BLaER1 (cell line): ENCODE data around the gene CYP2R1.
A peak's percentile ranks its signal among the peaks of the same experiment; 100 is the strongest.

Experiments used
- H3K27ac ChIP-seq: shearing (Covaris generic); formaldehyde crosslinking; 2 replicates; pipeline ENCODE4 v1.8.1; 2022
- H3K27me3 ChIP-seq: shearing (Covaris generic); formaldehyde crosslinking; 2 replicates; pipeline ENCODE4 v1.8.1; 2022
- H3K36me3 ChIP-seq: shearing (Covaris generic); formaldehyde crosslinking; 2 replicates; pipeline ENCODE4 v1.8.1; 2022
- H3K4me1 ChIP-seq: shearing (Covaris generic); formaldehyde crosslinking; 2 replicates; pipeline ENCODE4 v1.8.1; 2022
- H3K4me2 ChIP-seq: shearing (Covaris generic); formaldehyde crosslinking; 2 replicates; pipeline ENCODE4 v1.8.1; 2022
- H3K4me3 ChIP-seq: shearing (Covaris generic); formaldehyde crosslinking; 2 replicates; pipeline ENCODE4 v1.8.1; 2022
- H3K9ac ChIP-seq: shearing (Covaris generic); formaldehyde crosslinking; 2 replicates; pipeline ENCODE4 v1.8.1; 2022
- H3K9me3 ChIP-seq: shearing (Covaris generic); formaldehyde crosslinking; 2 replicates; pipeline ENCODE4 v1.8.1; 2022
- H4K20me1 ChIP-seq: shearing (Covaris generic); formaldehyde crosslinking; 2 replicates; pipeline ENCODE4 v1.8.1; 2022
- Cebpa-rat ChIP-seq: shearing (Covaris generic); IDR thresholded peaks from 2 replicates; pipeline ENCODE4 v1.8.1; 2022

Gene CYP2R1

DNA sequence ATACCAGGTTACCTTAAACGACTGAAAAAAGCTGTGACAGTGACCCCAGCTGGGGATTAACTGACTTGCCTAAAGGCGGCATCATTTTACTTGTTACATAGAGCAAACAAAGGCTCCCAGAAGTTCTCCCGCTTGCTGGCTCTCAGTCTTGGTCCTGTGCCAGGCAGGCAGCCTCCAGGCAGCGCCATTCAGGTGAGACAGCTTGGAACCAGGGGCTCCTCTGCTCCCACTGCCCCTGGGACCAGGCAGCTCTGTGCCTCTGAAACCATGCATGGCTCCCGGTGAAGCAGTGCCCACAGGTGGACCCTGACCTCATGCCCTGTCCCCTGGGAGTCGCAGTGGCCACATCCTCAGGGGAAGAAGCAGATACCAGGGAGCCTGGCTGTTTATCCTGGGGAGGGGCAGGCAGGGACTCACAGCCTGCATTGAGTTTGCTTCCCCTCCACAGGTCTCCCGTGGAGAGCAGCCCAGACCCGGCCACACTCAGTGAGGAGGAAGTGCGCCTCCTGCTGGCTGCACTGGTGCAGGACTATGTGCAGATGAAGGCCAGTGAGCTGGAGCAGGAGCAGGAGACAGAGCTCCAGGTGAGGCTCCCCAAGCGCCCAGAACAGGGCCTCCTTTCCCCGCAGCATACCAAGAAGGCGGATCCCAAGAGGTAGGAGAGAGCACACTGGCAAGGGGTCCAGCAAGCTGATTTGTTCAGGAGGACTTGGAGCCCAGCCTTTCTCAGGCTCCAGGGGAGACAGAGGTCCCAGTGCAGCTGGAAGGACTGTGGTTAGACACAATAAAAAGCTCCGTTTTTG lies 15.6 kb upstream of the CYP2R1 start:
- TF ChIP-seq Cebpa-rat = no peak
- peaks cover 46% of the 10 kb centered on the region for H3K4me1 ChIP-seq
- no peaks in the 10 kb centered on the region for H3K36me3 ChIP-seq
- no peak overlapping the region for H3K9ac ChIP-seq
- no peak overlapping the region for H3K27ac ChIP-seq
- H3K27me3 ChIP-seq = no peaks in the 10 kb centered on the region
- H4K20me1 ChIP-seq = 0 out of 2 replicates have a peak, but pooled peaks cover 5% of the 10 kb centered on the region
- H3K9me3 ChIP-seq = no peaks in the 10 kb centered on the region
- H3K4me3 ChIP-seq = no peak overlapping the region
- peak overlapping the region; percentile 98 for H3K4me2 ChIP-seq

DNA sequence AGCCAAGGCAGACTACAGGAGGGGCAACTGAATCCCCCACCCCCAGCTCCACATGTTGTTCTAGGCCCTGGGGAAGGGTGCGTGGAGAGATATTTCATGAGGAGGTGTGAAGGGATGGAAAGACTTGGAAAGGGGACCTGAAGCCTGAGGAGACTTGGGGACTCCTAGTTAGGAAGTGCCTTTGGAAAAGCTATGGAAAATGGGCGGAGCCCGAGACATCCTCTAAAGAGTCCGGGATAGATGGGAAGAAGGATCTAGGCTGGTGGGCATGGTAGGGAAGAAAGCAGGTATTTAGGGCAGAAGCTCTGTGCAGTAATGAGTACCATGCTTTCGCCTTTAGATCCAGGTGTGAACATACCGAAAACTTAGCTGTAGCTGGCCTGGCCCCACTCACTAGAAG lies 15.0 kb upstream of the CYP2R1 start:
- H3K9ac ChIP-seq = no peak overlapping the region
- H3K27me3 ChIP-seq = no peaks in the 10 kb centered on the region
- H3K4me2 ChIP-seq = peak overlapping the region; percentile 98
- no peaks in the 10 kb centered on the region for H3K9me3 ChIP-seq
- no peaks in the 10 kb centered on the region for H3K36me3 ChIP-seq
- peaks cover 46% of the 10 kb centered on the region for H3K4me1 ChIP-seq
- 0 out of 2 replicates have a peak, but pooled peaks cover 5% of the 10 kb centered on the region for H4K20me1 ChIP-seq
- no peak overlapping the region for H3K27ac ChIP-seq
- no peak for TF ChIP-seq Cebpa-rat
- no peak overlapping the region for H3K4me3 ChIP-seq

DNA sequence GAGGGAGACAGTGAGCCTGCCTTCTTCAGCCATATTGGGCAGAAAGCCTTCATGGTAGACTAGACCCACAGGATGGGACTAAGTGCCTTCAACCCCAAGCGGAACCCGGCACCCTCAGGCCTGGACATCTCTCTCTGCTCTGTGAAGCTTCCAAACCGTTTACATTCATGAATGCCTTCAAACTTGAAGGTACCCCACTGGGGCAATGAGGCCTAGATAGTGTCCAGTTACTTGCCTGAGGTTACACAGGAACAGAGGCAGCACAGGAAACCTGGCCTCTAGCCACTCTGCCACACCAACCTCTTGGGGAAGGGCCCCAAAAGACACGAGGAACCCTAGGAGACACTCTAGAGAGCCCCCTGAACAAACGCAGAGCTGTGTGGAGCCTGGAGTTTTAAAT lies 14.5 kb upstream of the CYP2R1 start:
- H3K4me1 ChIP-seq = peaks cover 46% of the 10 kb centered on the region
- no peaks in the 10 kb centered on the region for H3K36me3 ChIP-seq
- H3K4me2 ChIP-seq = peak overlapping the region; percentile 98; the same call in 1 of the 2 replicates
- H3K9me3 ChIP-seq = no peaks in the 10 kb centered on the region
- H3K9ac ChIP-seq = no peak overlapping the region
- TF ChIP-seq Cebpa-rat = no peak
- no peaks in the 10 kb centered on the region for H3K27me3 ChIP-seq
- 0 out of 2 replicates have a peak, but pooled peaks cover 5% of the 10 kb centered on the region for H4K20me1 ChIP-seq
- H3K27ac ChIP-seq = no peak overlapping the region
- H3K4me3 ChIP-seq = no peak overlapping the region

DNA sequence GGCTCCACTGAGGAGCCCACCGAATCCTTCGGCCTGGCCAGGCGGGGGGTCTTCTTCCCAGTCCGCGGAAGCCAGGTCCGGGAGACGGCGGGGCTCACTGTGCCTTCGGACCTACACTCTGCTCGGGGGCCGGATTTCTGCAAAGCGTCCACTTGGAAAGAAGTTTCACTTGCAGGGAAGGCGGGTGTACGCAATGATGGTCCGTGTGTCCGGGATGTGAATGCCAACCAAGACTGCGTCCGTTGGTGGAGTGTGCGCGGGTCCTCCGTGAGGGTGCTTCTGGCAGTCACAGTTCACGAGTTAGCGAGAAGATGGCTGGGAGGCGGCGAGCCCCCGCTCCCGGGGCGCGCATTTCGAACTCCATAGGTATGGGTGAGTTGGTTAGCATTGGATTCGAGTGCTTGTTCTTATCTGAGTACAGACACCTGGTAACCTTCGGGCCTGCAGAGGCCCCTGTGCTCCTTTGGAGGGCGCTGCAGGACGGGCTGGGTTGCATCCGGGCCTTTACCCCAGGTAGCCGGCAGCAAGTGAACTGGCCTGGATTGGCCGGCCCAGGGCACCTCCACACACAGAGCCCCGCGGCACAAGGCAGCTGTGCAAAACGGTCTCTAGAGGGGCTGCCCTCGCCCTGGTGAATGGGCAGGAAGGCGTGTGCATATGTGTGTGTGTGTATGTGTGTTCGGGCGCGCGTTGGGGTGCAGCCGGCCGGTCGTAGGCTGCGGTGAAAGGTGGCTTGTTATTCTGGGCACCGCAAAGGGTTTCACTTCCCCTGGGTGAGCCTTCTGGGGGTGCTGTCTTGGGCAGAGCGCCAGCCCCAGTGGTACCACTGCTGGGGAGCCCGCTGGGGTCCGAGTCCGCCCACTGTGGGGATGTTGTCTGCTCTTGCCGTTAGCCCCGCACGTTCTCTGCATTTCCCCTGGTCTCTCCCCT lies 13.3 kb upstream of the CYP2R1 start:
- peak overlapping the region; percentile 48; the same call in 1 of the 2 replicates for H3K27ac ChIP-seq
- H3K9me3 ChIP-seq = no peaks in the 10 kb centered on the region
- peaks cover 46% of the 10 kb centered on the region for H3K4me1 ChIP-seq
- no peak for TF ChIP-seq Cebpa-rat
- peak overlapping the region; percentile 98 for H3K4me2 ChIP-seq
- H3K36me3 ChIP-seq = no peaks in the 10 kb centered on the region
- no peaks in the 10 kb centered on the region for H3K27me3 ChIP-seq
- H3K9ac ChIP-seq = peak overlapping the region; percentile 63
- H4K20me1 ChIP-seq = 0 out of 2 replicates have a peak, but pooled peaks cover 5% of the 10 kb centered on the region
- peak overlapping the region; percentile 70 for H3K4me3 ChIP-seq

DNA sequence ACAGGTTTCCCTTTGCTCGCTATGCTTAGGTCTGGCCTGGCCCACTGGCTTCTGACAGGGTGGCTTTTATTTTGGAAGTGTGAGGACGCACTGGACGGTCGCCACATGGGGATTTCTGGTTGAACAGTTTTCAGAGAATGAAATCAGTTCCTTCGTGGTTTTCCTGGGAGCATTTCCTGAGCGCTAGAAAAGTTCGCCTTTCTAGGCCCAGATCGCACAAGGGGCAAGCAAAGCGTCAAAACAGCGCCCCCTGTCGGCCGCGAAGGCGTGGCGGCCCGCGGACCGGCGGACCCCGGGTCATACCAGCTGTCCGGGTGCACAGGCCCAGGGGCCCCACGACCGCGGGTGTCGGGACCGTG lies 12.7 kb upstream of the CYP2R1 start:
- 0 out of 2 replicates have a peak, but pooled peaks cover 5% of the 10 kb centered on the region for H4K20me1 ChIP-seq

DNA sequence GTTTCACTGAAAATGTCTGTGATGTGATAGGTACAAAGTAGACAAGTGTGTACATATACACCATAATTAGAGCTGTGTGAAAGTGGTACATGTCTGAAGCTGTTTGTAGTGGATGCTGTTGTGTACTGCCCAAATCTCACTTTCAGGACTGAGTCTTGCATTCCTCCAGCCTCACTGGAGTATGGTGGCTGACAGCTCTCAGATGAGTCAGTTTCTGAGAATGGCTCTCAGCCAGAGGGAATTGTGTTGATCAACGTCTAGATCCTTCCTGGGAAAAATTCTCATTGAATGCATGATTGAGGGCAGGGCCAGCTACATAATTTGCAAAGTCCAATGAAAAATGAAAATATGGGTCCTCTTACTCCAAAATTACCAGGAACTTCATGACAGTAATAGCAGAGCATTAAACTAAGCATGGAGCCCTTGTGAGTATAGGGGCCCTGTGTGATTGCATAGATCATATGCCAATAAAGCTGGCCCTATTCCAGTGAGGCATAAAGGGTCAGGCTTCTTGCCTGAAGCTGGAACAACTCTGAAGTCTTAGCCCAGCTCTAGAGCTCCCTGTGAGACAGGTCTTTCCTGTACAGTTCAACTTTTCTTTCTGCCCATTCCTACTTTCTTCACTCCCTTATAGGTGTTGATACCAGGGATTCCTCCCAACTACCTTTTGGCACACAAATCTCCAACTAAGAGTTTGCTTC lies 10.8 kb upstream of the CYP2R1 start:
- Histone ChIP-seq H4K20me1 (0 out of 2 replicates have a peak, but pooled peaks cover 5% of the 10 kb centered on the region), H3K4me3 (no peak overlapping the region), H3K4me1 (peaks cover 40% of the 10 kb centered on the region), H3K4me2 (no peak overlapping the region), H3K27ac (no peak overlapping the region), H3K36me3 (no peaks in the 10 kb centered on the region), H3K9me3 (no peaks in the 10 kb centered on the region), H3K27me3 (no peaks in the 10 kb centered on the region), H3K9ac (no peak overlapping the region)
- no peak for TF ChIP-seq Cebpa-rat

More for the DNA sequence above, 12.7 kb upstream of the CYP2R1 start:
- peak overlapping the region; percentile 98 for H3K4me2 ChIP-seq
- TF ChIP-seq Cebpa-rat = no peak
- H3K27ac ChIP-seq = peak overlapping the region; percentile 48; the same call in 1 of the 2 replicates
- H3K27me3 ChIP-seq = no peaks in the 10 kb centered on the region
- peak overlapping the region; percentile 70 for H3K4me3 ChIP-seq
- no peaks in the 10 kb centered on the region for H3K36me3 ChIP-seq
- H3K9me3 ChIP-seq = no peaks in the 10 kb centered on the region
- H3K4me1 ChIP-seq = peaks cover 46% of the 10 kb centered on the region
- H3K9ac ChIP-seq = peak overlapping the region; percentile 63

DNA sequence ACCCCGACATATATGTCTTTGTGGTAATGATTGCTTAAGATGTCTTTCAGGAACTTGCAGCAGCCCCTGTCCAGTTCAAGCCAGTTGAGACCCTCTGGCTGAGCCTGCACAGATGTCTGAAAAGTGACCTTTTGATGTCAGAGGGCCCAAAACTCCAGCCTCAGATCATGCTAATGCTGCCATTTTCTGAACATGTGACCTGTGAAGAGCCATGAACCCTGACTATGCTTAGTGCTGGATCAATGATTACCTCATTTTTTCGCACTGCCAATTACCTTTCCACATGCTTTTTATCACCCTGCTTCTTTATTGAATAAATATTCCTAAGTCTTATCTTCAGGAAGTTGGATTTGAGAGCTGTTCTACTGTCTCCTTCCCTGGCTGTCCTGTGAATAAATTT lies 6.9 kb upstream of the CYP2R1 start:
- Histone ChIP-seq H3K4me1 (peaks cover 10% of the 10 kb centered on the region), H3K9ac (no peak overlapping the region), H3K27ac (no peak overlapping the region)

DNA sequence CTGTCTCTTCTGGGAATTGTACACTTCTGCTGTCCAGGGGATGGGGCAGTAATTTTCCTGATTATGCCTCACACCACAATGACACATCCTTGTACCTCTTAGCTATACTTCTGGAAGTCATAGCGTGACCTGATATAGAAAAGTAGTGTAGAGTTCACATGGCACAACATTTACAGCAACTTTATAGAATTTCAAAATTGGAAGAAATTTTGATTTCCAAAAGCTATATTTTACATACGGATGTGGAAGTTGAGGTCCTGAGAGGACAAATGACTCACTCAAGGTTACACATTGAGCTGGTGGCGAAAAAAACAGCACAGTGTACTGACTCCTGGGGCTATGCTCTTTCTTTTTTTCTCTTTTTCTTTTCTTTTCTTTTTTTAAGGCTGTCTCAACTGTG lies 6.3 kb upstream of the CYP2R1 start:
- Histone ChIP-seq H3K4me2 (no peak overlapping the region), H3K9ac (no peak overlapping the region), H3K36me3 (no peaks in the 10 kb centered on the region), H3K4me1 (peaks cover 9% of the 10 kb centered on the region), H3K9me3 (no peaks in the 10 kb centered on the region), H4K20me1 (no peaks in the 10 kb centered on the region), H3K4me3 (no peak overlapping the region), H3K27ac (no peak overlapping the region), H3K27me3 (no peaks in the 10 kb centered on the region)
- no peak for TF ChIP-seq Cebpa-rat

More for the DNA sequence above, 6.9 kb upstream of the CYP2R1 start:
- Histone ChIP-seq H3K9me3 (no peaks in the 10 kb centered on the region), H3K36me3 (no peaks in the 10 kb centered on the region), H4K20me1 (no peaks in the 10 kb centered on the region), H3K27me3 (no peaks in the 10 kb centered on the region), H3K4me3 (no peak overlapping the region), H3K4me2 (no peak overlapping the region)
- no peak for TF ChIP-seq Cebpa-rat
